Smooth muscle cell (in vitro differentiated cells): ENCODE measurements around the gene BIRC6. TPM values are rescaled to one million over a fixed set of nuclear protein-coding genes. Genes with fewer than 3 reads are reported as not detected.

Source experiments
- DNase-seq: peaks from one replicate; lab custom pipeline; 2025; ENCODE audit not compliant: unreplicated experiment; lab: John Stamatoyannopoulos, UW
- H2AFZ ChIP-seq: fragments of 200-600 bp; sonication (generic); 2 replicates; pipeline ENCODE4 v1.6.0; 2016; ENCODE audit warnings: antibody characterized with exemption, low read depth, mild to moderate bottlenecking
- H3F3A ChIP-seq: fragments of 200-600 bp; sonication (generic); 2 replicates; pipeline ENCODE4 v1.6.0; 2017; ENCODE audit warnings: antibody characterized with exemption, low read depth
- H3K27ac ChIP-seq: fragments of 200-600 bp; sonication (generic); 2 replicates; pipeline ENCODE4 v1.5.1; 2016; ENCODE audit warnings: low read depth, mild to moderate bottlenecking
- H3K27me3 ChIP-seq: fragments of 200-600 bp; sonication (generic); 2 replicates; pipeline ENCODE4 v1.6.1; 2016; ENCODE audit warnings: low read depth, mild to moderate bottlenecking
- H3K36me3 ChIP-seq: fragments of 200-600 bp; sonication (generic); 2 replicates; pipeline ENCODE4 v1.5.1; 2016; ENCODE audit warnings: low read depth
- H3K4me1 ChIP-seq: fragments of 200-600 bp; sonication (generic); 2 replicates; pipeline ENCODE4 v1.5.1; 2016; ENCODE audit warnings: low read depth
- H3K4me2 ChIP-seq: fragments of 200-600 bp; sonication (generic); 2 replicates; pipeline ENCODE4 v1.6.0; 2016; ENCODE audit warnings: mild to moderate bottlenecking
- H3K4me3 ChIP-seq: fragments of 200-600 bp; sonication (generic); 2 replicates; pipeline ENCODE4 v1.5.1; 2016; ENCODE audit warnings: mild to moderate bottlenecking
- H3K79me2 ChIP-seq: fragments of 200-600 bp; sonication (generic); 2 replicates; pipeline ENCODE4 v1.6.0; 2016; ENCODE audit warnings: low read depth, mild to moderate bottlenecking
- H3K9ac ChIP-seq: fragments of 200-600 bp; sonication (generic); 2 replicates; pipeline ENCODE4 v1.6.0; 2016; ENCODE audit warnings: low read depth
- H3K9me3 ChIP-seq: fragments of 200-600 bp; sonication (generic); replicated peaks from 2 replicates; pipeline ENCODE4 v1.5.1; 2016; ENCODE audit warnings: low read depth
- H4K20me1 ChIP-seq: fragments of 200-600 bp; sonication (generic); 2 replicates; pipeline ENCODE4 v1.6.0; 2016; ENCODE audit warnings: low read depth
- CTCF ChIP-seq: fragments of 200-600 bp; sonication (generic); IDR thresholded peaks from 2 replicates; pipeline ENCODE4 v1.5.1; 2017; ENCODE audit warnings: borderline replicate concordance, mild to moderate bottlenecking, antibody characterized with exemption; ENCODE audit not compliant: insufficient read depth, poor library complexity, severe bottlenecking
- WGBS: methylation state at CpG from one replicate; pipeline ENCODE4 v1.1.7; 2016; ENCODE audit warnings: low lambda C conversion rate; 5-methylcytosine and 5-hydroxymethylcytosine counted together
- polyA plus RNA-seq: library from polyadenylated mRNA; unstranded; fragments of >200 nt; fragmentation: Nextera tagmentation; extraction: Ambion mirVana; gene quantifications from 2 replicates; pipeline ENCODE4 v1.2.1, GENCODE V29; 2016
- total RNA-seq: library from RNA; depleted of rRNA; stranded (reverse); fragments of >200 nt; gene quantifications from 2 replicates; pipeline ENCODE4 v1.2.3, GENCODE V29; 2014

The BIRC6 gene
- total and polyA plus RNA-seq, 2 experiments from 2014 or later, result 12.4 to 79.8 TPM

GRCh38 chr2:32386739-32387138 is 29.9 kb downstream of the BIRC6 start:
- Histone ChIP-seq H3K4me3 (no peak overlapping the region), H3K9ac (no peak overlapping the region), H3K27me3 (no peaks in the 10 kb centered on the region), H3K79me2 (peaks cover 84% of the 10 kb centered on the region), H3K36me3 (peaks cover 9% of the 10 kb centered on the region), H3K27ac (no peak overlapping the region), H3K4me2 (no peak overlapping the region), H4K20me1 (peaks cover 81% of the 10 kb centered on the region), H3K4me1 (no peaks in the 10 kb centered on the region), H2AFZ (no peak overlapping the region), H3K9me3 (no peaks in the 10 kb centered on the region), H3F3A (no peaks in the 10 kb centered on the region)
- 95% methylated on average over 2 of the region's 2 CpGs for WGBS
- no peak for DNase-seq
- no peak for TF ChIP-seq CTCF

- no peak for TF ChIP-seq CTCF
Observed at GRCh38 chr2:32399221-32399620, 42.4 kb downstream of the BIRC6 start.

GRCh38 chr2:32402091-32402490 is 45.3 kb downstream of the BIRC6 start:
- Histone ChIP-seq H3K27me3 (no peaks in the 10 kb centered on the region), H2AFZ (no peak overlapping the region), H3K9me3 (no peaks in the 10 kb centered on the region), H3K36me3 (peaks cover 8% of the 10 kb centered on the region), H3K4me2 (no peak overlapping the region), H3K4me1 (no peaks in the 10 kb centered on the region), H3K79me2 (peaks cover 15% of the 10 kb centered on the region), H3K9ac (no peak overlapping the region), H4K20me1 (peaks cover 19% of the 10 kb centered on the region), H3K4me3 (no peak overlapping the region), H3F3A (peaks cover 3% of the 10 kb centered on the region), H3K27ac (no peak overlapping the region)
- no peak for TF ChIP-seq CTCF
- no peak for DNase-seq

More at GRCh38 chr2:32399221-32399620, 42.4 kb downstream of the BIRC6 start:
- peaks cover 26% of the 10 kb centered on the region for H4K20me1 ChIP-seq
- no peak overlapping the region for H3K9ac ChIP-seq
- H3K9me3 ChIP-seq, result no peaks in the 10 kb centered on the region
- H3K27ac ChIP-seq, result no peak overlapping the region
- DNase-seq, result no peak
- H2AFZ ChIP-seq, result no peak overlapping the region
- no peaks in the 10 kb centered on the region for H3K27me3 ChIP-seq
- H3F3A ChIP-seq, result peaks cover 3% of the 10 kb centered on the region
- peaks cover 17% of the 10 kb centered on the region for H3K36me3 ChIP-seq
- no peak overlapping the region for H3K4me2 ChIP-seq
- H3K4me1 ChIP-seq, result no peaks in the 10 kb centered on the region
- H3K79me2 ChIP-seq, result peaks cover 33% of the 10 kb centered on the region
- no peak overlapping the region for H3K4me3 ChIP-seq
- 99% methylated on average over 5 of the region's 5 CpGs for WGBS

- no peak for DNase-seq
- 98% methylated on average over 5 of the region's 5 CpGs for WGBS
- H3K4me3 ChIP-seq, result no peak overlapping the region
- H3K9me3 ChIP-seq, result no peaks in the 10 kb centered on the region
- H3K27me3 ChIP-seq, result no peaks in the 10 kb centered on the region
- peaks cover 7% of the 10 kb centered on the region for H3K36me3 ChIP-seq
- peaks cover 19% of the 10 kb centered on the region for H4K20me1 ChIP-seq
- no peak overlapping the region for H3K9ac ChIP-seq
- H3F3A ChIP-seq, result peaks cover 3% of the 10 kb centered on the region
- H3K79me2 ChIP-seq, result peaks cover 8% of the 10 kb centered on the region
- no peak overlapping the region for H3K27ac ChIP-seq
- no peaks in the 10 kb centered on the region for H3K4me1 ChIP-seq
- H3K4me2 ChIP-seq, result no peak overlapping the region
- no peak overlapping the region for H2AFZ ChIP-seq
- TF ChIP-seq CTCF, result no peak
Observed at GRCh38 chr2:32403782-32404181, 47.0 kb downstream of the BIRC6 start.
